HepG2 (cell line): ENCODE data around the gene NUP93. TPM values are rescaled to one million over a fixed set of nuclear protein-coding genes. Genes with fewer than 3 reads are reported as not detected.

Source experiments
- ATAC-seq: fragments of 200-7000 bp; cut with Tn5 transposase; 3 replicates; pipeline ENCODE4 v1.9.1; 2020; ENCODE audit warnings: mild to moderate bottlenecking, moderate library complexity
- BruUV-seq: library from RNA; stranded (reverse); fragments of 400-500 nt; replicated peaks from 2 replicates; lab custom pipeline; 2021; lab: Mats Ljungman, UMichigan
- CTCF ChIA-PET: fragments of 300-600 bp; formaldehyde crosslinking; extraction: SDS; loops from one replicate; lab custom pipeline; 2021; ENCODE audit warnings: low total read pairs, inconsistent platforms, low intra/inter-chr PET ratio; lab: Yijun Ruan, JAX
- POLR2A ChIA-PET: fragments of 350-600 bp; sonication (Branson Sonifier 250); formaldehyde crosslinking; loops from one replicate; lab custom pipeline; 2020; ENCODE audit warnings: antibody characterized with exemption, inconsistent platforms; lab: Yijun Ruan, JAX
- DNase-seq: peaks from one replicate; pipeline ENCODE4 v3.0.0-alpha.2; 2015; ENCODE audit warnings: low spot score
- FAIRE-seq: peaks from 3 replicates; lab custom pipeline; 2011; peaks lifted over from hg19 to GRCh38; lab: Jason Lieb, UNC
- H2AFZ ChIP-seq: one replicate; pipeline ENCODE4 v1.6.1; 2011; ENCODE audit warnings: low read length, inconsistent platforms
- H3K27ac ChIP-seq: fragments of 300-600 bp; 3 replicates; pipeline ENCODE4 v1.8.0; 2011; ENCODE audit warnings: mixed run types, mild to moderate bottlenecking, mixed read lengths, low read length, inconsistent platforms; ENCODE audit not compliant: insufficient read depth; ENCODE audit errors: extremely low read length
- H3K27me3 ChIP-seq, 2 experiments: fragments of 200-600 bp in 1 of 2; 2 replicates in 1 of 2; 3 replicates in 1 of 2; pipeline versions ENCODE4 v1.6.0 to v1.8.0; 2011; ENCODE audit warnings: low read length in 2 of 2, mild to moderate bottlenecking in 2 of 2, moderate library complexity in 2 of 2, inconsistent platforms in 1 of 2; ENCODE audit not compliant: insufficient read depth in 2 of 2, control insufficient read depth in 1 of 2
- H3K36me3 ChIP-seq, 2 experiments: fragments of 200-600 bp in 1 of 2; replicated peaks in 1 of 2; 2 replicates in 1 of 2; 3 replicates in 1 of 2; pipeline versions ENCODE4 v1.5.1 to v1.8.0; 2011; ENCODE audit warnings: low read length in 2 of 2, inconsistent platforms in 1 of 2; ENCODE audit not compliant: insufficient read depth in 2 of 2, control insufficient read depth in 1 of 2
- H3K4me1 ChIP-seq: 2 replicates; pipeline ENCODE4 v1.5.1; 2012; ENCODE audit warnings: low read length, inconsistent platforms; ENCODE audit not compliant: insufficient read depth
- H3K4me2 ChIP-seq: 2 replicates; pipeline ENCODE4 v1.6.0; 2011; ENCODE audit warnings: low read depth, low read length, inconsistent platforms
- H3K4me3 ChIP-seq, 3 experiments: fragments of 200-600 bp in 1 of 3; sonication (generic), shearing (Covaris generic) in 1 of 3; replicated peaks in 1 of 3; 2 replicates each; pipeline ENCODE4 v1.5.1; 2011 to 2016; ENCODE audit warnings: low read length in 3 of 3, inconsistent platforms in 2 of 3, low read depth in 2 of 3, mild to moderate bottlenecking in 2 of 3, control low read depth in 1 of 3, mixed read lengths in 1 of 3; ENCODE audit not compliant: insufficient read depth in 1 of 3
- H3K79me2 ChIP-seq: one replicate; pipeline ENCODE4 v1.6.1; 2011; ENCODE audit warnings: low read length, inconsistent platforms; ENCODE audit not compliant: insufficient read depth
- H3K9ac ChIP-seq: 2 replicates; pipeline ENCODE4 v1.6.0; 2011; ENCODE audit warnings: mild to moderate bottlenecking, low read depth, low read length, inconsistent platforms; ENCODE audit not compliant: insufficient read depth
- H3K9me3 ChIP-seq: 2 replicates; pipeline ENCODE4 v1.5.1; 2012; ENCODE audit warnings: mild to moderate bottlenecking, low read length
- H4K20me1 ChIP-seq: 2 replicates; pipeline ENCODE4 v1.6.0; 2011; ENCODE audit warnings: inconsistent platforms, mild to moderate bottlenecking, low read length, moderate library complexity; ENCODE audit not compliant: insufficient read depth
- ADNP ChIP-seq: sonication (generic); formaldehyde crosslinking; IDR thresholded peaks from 2 replicates; pipeline ENCODE4 v1.4.0; 2020; ENCODE audit warnings: missing genetic modification reagents
- AHDC1 ChIP-seq: sonication (generic); formaldehyde crosslinking; IDR thresholded peaks from 2 replicates; pipeline ENCODE4 v1.5.1; 2020; ENCODE audit warnings: mild to moderate bottlenecking, missing genetic modification reagents, borderline replicate concordance
- CBX1 ChIP-seq: IDR thresholded peaks from one replicate; pipeline ENCODE4 v1.6.1; 2016; ENCODE audit warnings: antibody characterized with exemption, low read depth
- CHD4 ChIP-seq: fragments of 200-600 bp; sonication (generic); IDR thresholded peaks from 2 replicates; pipeline ENCODE4 v1.7.0; 2017; ENCODE audit warnings: mild to moderate bottlenecking, low read length, borderline replicate concordance
- ETS1 ChIP-seq: sonication (generic); formaldehyde crosslinking; IDR thresholded peaks from 2 replicates; pipeline ENCODE4 v1.4.0; 2020; ENCODE audit warnings: missing genetic modification reagents
- MAZ ChIP-seq, 2 experiments: sonication (generic) in 1 of 2; formaldehyde crosslinking in 1 of 2; IDR thresholded peaks; 2 replicates each; pipeline versions ENCODE4 v1.5.0 to v1.6.1; 2012 to 2020; ENCODE audit warnings: low read depth in 2 of 2, mild to moderate bottlenecking in 2 of 2, borderline replicate concordance in 1 of 2, improper control_type of control experiment in 1 of 2, low read length in 1 of 2, missing genetic modification reagents in 1 of 2, moderate library complexity in 1 of 2
- YEATS4 ChIP-seq: sonication (generic); formaldehyde crosslinking; IDR thresholded peaks from 2 replicates; pipeline ENCODE4 v1.4.0; 2020; ENCODE audit warnings: missing genetic modification reagents, borderline replicate concordance
- ZNF207 ChIP-seq: fragments of 450-650 bp; IDR thresholded peaks from 2 replicates; pipeline ENCODE4 v1.6.1; 2016; ENCODE audit warnings: antibody characterized with exemption, borderline replicate concordance
- ZNF282 ChIP-seq: fragments of 450-650 bp; IDR thresholded peaks from 2 replicates; pipeline ENCODE4 v1.6.1; 2018; ENCODE audit not compliant: partially characterized antibody
- ZNF460 ChIP-seq: sonication (generic); formaldehyde crosslinking; IDR thresholded peaks from 2 replicates; pipeline ENCODE4 v1.5.1; 2020; ENCODE audit warnings: missing genetic modification reagents, mild to moderate bottlenecking, borderline replicate concordance
- ZNF782 ChIP-seq: sonication (generic); formaldehyde crosslinking; IDR thresholded peaks from 2 replicates; pipeline ENCODE4 v1.4.0; 2020; ENCODE audit warnings: missing genetic modification reagents, mild to moderate bottlenecking, borderline replicate concordance
- WGBS: methylation state at CpG from one replicate; pipeline ENCODE4 v1.1.6; 2017; ENCODE audit warnings: low lambda C conversion rate; 5-methylcytosine and 5-hydroxymethylcytosine counted together
- in situ Hi-C: cut with HindIII; loops from 2 replicates; pipeline ENCODE4 v1.10.0; 2017; ENCODE audit warnings: low pct_unique_long_range_greater_than_20kb; ENCODE audit not compliant: extremely low pct_ligation_motif_present
- intact Hi-C: fragments of 100-400 bp; cut with micrococcal nuclease; formaldehyde crosslinking; loops from one replicate; pipeline ENCODE4 v1.10.0; 2022; ENCODE audit not compliant: unreplicated experiment
- polyA plus RNA-seq, 8 experiments: library from polyadenylated mRNA; depleted of rRNA in 3 of 8; stranded (reverse) in 7 of 8; unstranded in 1 of 8; fragments of >200 nt; fragmentation: Illumina TruSeq in 4 of 8; extraction: Trizol in 4 of 8; gene quantifications; 2 replicates each; pipeline versions ENCODE4 v1.2.1 to v1.2.3, GENCODE V29; 2011 to 2016; ENCODE audit warnings: low read depth in 4 of 8, missing spikeins in 1 of 8, mixed read lengths in 1 of 8; ENCODE audit not compliant: insufficient read depth in 1 of 8
- total RNA-seq, 5 experiments: library from RNA; depleted of rRNA; stranded (reverse); fragments of >200 nt; fragmentation: Illumina TruSeq; extraction: Trizol; gene quantifications; 2 replicates each; pipeline ENCODE4 v1.2.3, GENCODE V29; 2016; ENCODE audit warnings: low read depth in 1 of 5
- TF ChIP-seq, protein P1 (sequence below): sonication (generic); formaldehyde crosslinking; conservative IDR thresholded peaks from 2 replicates; pipeline ENCODE4 v1.4.0; 2020; ENCODE audit warnings: missing genetic modification reagents

Gene NUP93
- total and polyA plus RNA-seq, 2 of the 13 experiments (the other 11 are each of a cell fraction or from before 2014, with no cell fraction given), result 58.5 to 140 TPM

- peak; percentile 14; the same call in 1 of the 2 replicates for TF ChIP-seq AHDC1
- TF ChIP-seq, all 625 proteins: peak for 49
These were observed 130.5 kb downstream of the NUP93 start (continued) for GRCh38 chr16:56860226-56861020.

GRCh38 chr16:56861092-56861610 is 131.2 kb downstream of the NUP93 start:
- peak overlapping the region; percentile 46; the same call in 1 of the 2 replicates for H3K9ac ChIP-seq
- ATAC-seq (peak; percentile 48), FAIRE-seq (peak; percentile 37), DNase-seq (peak; percentile 24)
- no peaks in the 10 kb centered on the region for H3K79me2 ChIP-seq
- peak overlapping the region; percentile 33 to 62 (median 44) for H3K4me3 ChIP-seq
- no TSS peak for BruUV-seq
- no peaks in the 10 kb centered on the region for H3K36me3 ChIP-seq
- peak overlapping the region; percentile 97 for H3K4me2 ChIP-seq
- no peaks in the 10 kb centered on the region for H3K9me3 ChIP-seq
- no peaks in the 10 kb centered on the region for H3K27me3 ChIP-seq
- H3K4me1 ChIP-seq, result peaks cover 81% of the 10 kb centered on the region
- 0% methylated on average over 3 of the region's 3 CpGs for WGBS
- POLR2A ChIA-PET, result interaction anchor here (0.7 to 4.3 kb wide), 4 partner anchors 11 to 72 kb away, joined by 3 to 28 read pairs (median 3); no protein-coding TSS in a partner anchor
- peak overlapping the region; percentile 34 for H3K27ac ChIP-seq
- H4K20me1 ChIP-seq, result no peaks in the 10 kb centered on the region
- no peak overlapping the region for H2AFZ ChIP-seq
- CTCF ChIA-PET, result no interaction called here
- intact Hi-C loops (loop anchor here (5.0 to 10.0 kb wide), 2 partner anchors 189 to 256 kb away; partner anchors contain the start of gene MT2A), in situ Hi-C loops (no loop called here)
- TF ChIP-seq CHD4 (no peak), ZNF207 (no peak), ZNF460 (no peak), CBX1 (no peak), YEATS4 (CRISPR knock-in tag) (no peak), MAZ (IDR thresholded peaks at IDR 0.05; ENCODE audit: borderline replicate concordance, low read depth, low read length) (no peak), MAZ (CRISPR knock-in tag; IDR thresholded peaks at IDR 0.05; ENCODE audit: low read depth) (no peak), ZNF782 (CRISPR knock-in tag) (no peak), ZNF282 (no peak), ADNP (CRISPR knock-in tag) (no peak), ETS1 (CRISPR knock-in tag) (no peak)
- TF ChIP-seq, protein P1, sequence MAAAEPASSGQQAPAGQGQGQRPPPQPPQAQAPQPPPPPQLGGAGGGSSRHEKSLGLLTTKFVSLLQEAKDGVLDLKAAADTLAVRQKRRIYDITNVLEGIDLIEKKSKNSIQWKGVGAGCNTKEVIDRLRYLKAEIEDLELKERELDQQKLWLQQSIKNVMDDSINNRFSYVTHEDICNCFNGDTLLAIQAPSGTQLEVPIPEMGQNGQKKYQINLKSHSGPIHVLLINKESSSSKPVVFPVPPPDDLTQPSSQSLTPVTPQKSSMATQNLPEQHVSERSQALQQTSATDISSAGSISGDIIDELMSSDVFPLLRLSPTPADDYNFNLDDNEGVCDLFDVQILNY (CRISPR knock-in tag), result no peak
